Activated CD4-positive, alpha-beta memory T cell treated with anti-CD3 and anti-CD28 coated beads, Interleukin-2, amount 10 ng/mL, durations not matched to agents 7 days and 5 days (primary cell): ENCODE results near the gene COL1A2. TPM values are rescaled to one million over a fixed set of nuclear protein-coding genes. Genes with fewer than 3 reads are reported as not detected.

Source experiments
- CTCF ChIA-PET: fragments of 350-600 bp; sonication (Branson Sonifier 250); formaldehyde crosslinking; loops from one replicate; lab custom pipeline; 2021; ENCODE audit warnings: antibody characterized with exemption, inconsistent platforms; lab: Charles Lee
- POLR2A ChIA-PET: fragments of 350-600 bp; sonication (Branson Sonifier 250); formaldehyde crosslinking; loops from one replicate; lab custom pipeline; 2021; ENCODE audit warnings: antibody characterized with exemption; lab: Charles Lee
- DNase-seq: peaks from one replicate; pipeline ENCODE4 v3.0.0-alpha.2; 2020
- H3K27ac Mint-ChIP-seq: one replicate; pipeline ENCODE4 v1.8.0; 2021; ENCODE audit warnings: mild to moderate bottlenecking, mixed read lengths
- H3K27me3 Mint-ChIP-seq: one replicate; pipeline ENCODE4 v1.8.0; 2021; ENCODE audit warnings: mixed read lengths
- H3K36me3 Mint-ChIP-seq: one replicate; pipeline ENCODE4 v1.8.0; 2021; ENCODE audit warnings: low read depth, mixed read lengths
- H3K4me1 Mint-ChIP-seq: one replicate; pipeline ENCODE4 v1.8.0; 2021; ENCODE audit warnings: mixed read lengths
- H3K4me3 Mint-ChIP-seq: one replicate; pipeline ENCODE4 v1.8.0; 2021; ENCODE audit warnings: mild to moderate bottlenecking, mixed read lengths
- H3K9me3 Mint-ChIP-seq: one replicate; pipeline ENCODE4 v1.8.0; 2021; ENCODE audit warnings: mixed read lengths
- total RNA-seq, 2 experiments: library from RNA; stranded (reverse); gene quantifications; one replicate each; pipeline ENCODE4 v1.2.3, GENCODE V29; 2021

Gene COL1A2
- total RNA-seq, 2 experiments from 2014 or later = 0.08 TPM; not detected in 1

GRCh38 chr7:94391726-94392392 lies 2.8 kb upstream of the COL1A2 start:
- H3K4me1 Mint-ChIP-seq = peaks cover 8% of the 10 kb centered on the region
- H3K36me3 Mint-ChIP-seq = no peaks in the 10 kb centered on the region
- H3K27ac Mint-ChIP-seq = no peak overlapping the region
- H3K27me3 Mint-ChIP-seq = peaks cover 40% of the 10 kb centered on the region
- CTCF ChIA-PET = no interaction called here
- no peaks in the 10 kb centered on the region for H3K9me3 Mint-ChIP-seq
- no peak overlapping the region for H3K4me3 Mint-ChIP-seq
- POLR2A ChIA-PET = no interaction called here
- no peak for DNase-seq

GRCh38 chr7:94392393-94392786 lies 2.3 kb upstream of the COL1A2 start:
- Mint-ChIP-seq H3K36me3 (no peaks in the 10 kb centered on the region), H3K4me1 (peaks cover 8% of the 10 kb centered on the region), H3K9me3 (no peaks in the 10 kb centered on the region), H3K27me3 (peaks cover 40% of the 10 kb centered on the region), H3K27ac (no peak overlapping the region), H3K4me3 (no peak overlapping the region)
- POLR2A ChIA-PET = no interaction called here
- no peak for DNase-seq
- CTCF ChIA-PET = no interaction called here

- POLR2A ChIA-PET = no interaction called here
- CTCF ChIA-PET = no interaction called here
- Mint-ChIP-seq H3K4me1 (peaks cover 8% of the 10 kb centered on the region), H3K27me3 (peaks cover 37% of the 10 kb centered on the region), H3K4me3 (no peak overlapping the region), H3K36me3 (no peaks in the 10 kb centered on the region), H3K9me3 (no peaks in the 10 kb centered on the region), H3K27ac (no peak overlapping the region)
- DNase-seq = no peak
These were observed 1.2 kb upstream of the COL1A2 start for GRCh38 chr7:94393246-94394108.

GRCh38 chr7:94394109-94394436 lies 622 bp upstream of the COL1A2 start:
- CTCF ChIA-PET = no interaction called here

GRCh38 chr7:94395141-94396036 lies 694 bp downstream of the COL1A2 start:
- no peak overlapping the region for H3K4me3 Mint-ChIP-seq
- peaks cover 8% of the 10 kb centered on the region for H3K4me1 Mint-ChIP-seq
- POLR2A ChIA-PET = no interaction called here
- H3K36me3 Mint-ChIP-seq = no peaks in the 10 kb centered on the region
- H3K27me3 Mint-ChIP-seq = peaks cover 29% of the 10 kb centered on the region
- CTCF ChIA-PET = interaction anchor here (0.6 to 2.0 kb wide), 7 partner anchors 8 to 1149 kb away, joined by 3 to 7 read pairs (median 4); no protein-coding TSS in a partner anchor
- DNase-seq = peak; percentile 23
- no peaks in the 10 kb centered on the region for H3K9me3 Mint-ChIP-seq
- no peak overlapping the region for H3K27ac Mint-ChIP-seq

More at GRCh38 chr7:94394109-94394436, 622 bp upstream of the COL1A2 start:
- H3K27ac Mint-ChIP-seq = no peak overlapping the region
- no peak for DNase-seq
- peaks cover 8% of the 10 kb centered on the region for H3K4me1 Mint-ChIP-seq
- no peaks in the 10 kb centered on the region for H3K36me3 Mint-ChIP-seq
- H3K4me3 Mint-ChIP-seq = no peak overlapping the region
- H3K9me3 Mint-ChIP-seq = no peaks in the 10 kb centered on the region
- H3K27me3 Mint-ChIP-seq = peaks cover 37% of the 10 kb centered on the region
- POLR2A ChIA-PET = no interaction called here

GRCh38 chr7:94396037-94396431 lies 1.3 kb downstream of the COL1A2 start:
- no peaks in the 10 kb centered on the region for H3K36me3 Mint-ChIP-seq
- H3K4me1 Mint-ChIP-seq = peaks cover 8% of the 10 kb centered on the region
- POLR2A ChIA-PET = no interaction called here
- peaks cover 29% of the 10 kb centered on the region for H3K27me3 Mint-ChIP-seq
- H3K9me3 Mint-ChIP-seq = no peaks in the 10 kb centered on the region
- H3K27ac Mint-ChIP-seq = no peak overlapping the region
- DNase-seq = no peak
- H3K4me3 Mint-ChIP-seq = no peak overlapping the region
- CTCF ChIA-PET = interaction anchor here (0.6 to 2.0 kb wide), 6 partner anchors 9 to 99 kb away, joined by 3 to 7 read pairs (median 5); no protein-coding TSS in a partner anchor

- H3K27me3 Mint-ChIP-seq = peaks cover 28% of the 10 kb centered on the region
- ChIA-PET CTCF (no interaction called here), POLR2A (no interaction called here)
- peaks cover 8% of the 10 kb centered on the region for H3K4me1 Mint-ChIP-seq
- no peaks in the 10 kb centered on the region for H3K36me3 Mint-ChIP-seq
- no peak overlapping the region for H3K4me3 Mint-ChIP-seq
- no peaks in the 10 kb centered on the region for H3K9me3 Mint-ChIP-seq
- no peak overlapping the region for H3K27ac Mint-ChIP-seq
- DNase-seq = no peak
These were observed 1.9 kb downstream of the COL1A2 start for GRCh38 chr7:94396596-94396995.

GRCh38 chr7:94397722-94398121 lies 3.0 kb downstream of the COL1A2 start:
- no peak for DNase-seq
- POLR2A ChIA-PET = no interaction called here
- Mint-ChIP-seq H3K36me3 (no peaks in the 10 kb centered on the region), H3K27ac (no peak overlapping the region), H3K4me1 (peaks cover 5% of the 10 kb centered on the region), H3K9me3 (no peaks in the 10 kb centered on the region), H3K27me3 (peaks cover 21% of the 10 kb centered on the region), H3K4me3 (no peak overlapping the region)
- CTCF ChIA-PET = no interaction called here

- H3K4me1 Mint-ChIP-seq = peaks cover 5% of the 10 kb centered on the region
- POLR2A ChIA-PET = no interaction called here
- H3K4me3 Mint-ChIP-seq = no peak overlapping the region
- H3K27me3 Mint-ChIP-seq = peaks cover 16% of the 10 kb centered on the region
- H3K27ac Mint-ChIP-seq = no peak overlapping the region
- no peak for DNase-seq
- no peaks in the 10 kb centered on the region for H3K36me3 Mint-ChIP-seq
- CTCF ChIA-PET = no interaction called here
- no peaks in the 10 kb centered on the region for H3K9me3 Mint-ChIP-seq
These were observed 4.1 kb downstream of the COL1A2 start for GRCh38 chr7:94398841-94399240.

GRCh38 chr7:94400022-94400421 lies 5.3 kb downstream of the COL1A2 start:
- H3K4me1 Mint-ChIP-seq = peaks cover 2% of the 10 kb centered on the region
- POLR2A ChIA-PET = no interaction called here
- H3K9me3 Mint-ChIP-seq = no peaks in the 10 kb centered on the region
- no peak for DNase-seq
- no peak overlapping the region for H3K27ac Mint-ChIP-seq
- peaks cover 10% of the 10 kb centered on the region for H3K27me3 Mint-ChIP-seq
- no peaks in the 10 kb centered on the region for H3K36me3 Mint-ChIP-seq
- CTCF ChIA-PET = no interaction called here
- H3K4me3 Mint-ChIP-seq = no peak overlapping the region

GRCh38 chr7:94400643-94401427 lies 6.1 kb downstream of the COL1A2 start:
- CTCF ChIA-PET = no interaction called here

GRCh38 chr7:94401428-94401814 lies 6.7 kb downstream of the COL1A2 start:
- H3K4me1 Mint-ChIP-seq = no peaks in the 10 kb centered on the region
- no peak overlapping the region for H3K4me3 Mint-ChIP-seq
- H3K27ac Mint-ChIP-seq = no peak overlapping the region
- ChIA-PET CTCF (no interaction called here), POLR2A (no interaction called here)
- H3K36me3 Mint-ChIP-seq = no peaks in the 10 kb centered on the region
- no peak for DNase-seq
- peaks cover 4% of the 10 kb centered on the region for H3K27me3 Mint-ChIP-seq
- no peaks in the 10 kb centered on the region for H3K9me3 Mint-ChIP-seq

More at GRCh38 chr7:94400643-94401427, 6.1 kb downstream of the COL1A2 start:
- H3K4me3 Mint-ChIP-seq = no peak overlapping the region
- peaks cover 4% of the 10 kb centered on the region for H3K27me3 Mint-ChIP-seq
- no peaks in the 10 kb centered on the region for H3K9me3 Mint-ChIP-seq
- no peaks in the 10 kb centered on the region for H3K36me3 Mint-ChIP-seq
- no peak for DNase-seq
- POLR2A ChIA-PET = no interaction called here
- H3K4me1 Mint-ChIP-seq = no peaks in the 10 kb centered on the region
- no peak overlapping the region for H3K27ac Mint-ChIP-seq
